ENCODE measurements around the gene CRHR1. TPM values are rescaled to one million over a fixed set of nuclear protein-coding genes. Genes with fewer than 3 reads are reported as not detected.
"Not testable (repeated sequence)": the region's sequence is repeated elsewhere in the genome, so short reads cannot be mapped to it uniquely, and the experiment has no call there.

Gene CRHR1
- total RNA-seq, result not detected in 2 replicates

DNA sequence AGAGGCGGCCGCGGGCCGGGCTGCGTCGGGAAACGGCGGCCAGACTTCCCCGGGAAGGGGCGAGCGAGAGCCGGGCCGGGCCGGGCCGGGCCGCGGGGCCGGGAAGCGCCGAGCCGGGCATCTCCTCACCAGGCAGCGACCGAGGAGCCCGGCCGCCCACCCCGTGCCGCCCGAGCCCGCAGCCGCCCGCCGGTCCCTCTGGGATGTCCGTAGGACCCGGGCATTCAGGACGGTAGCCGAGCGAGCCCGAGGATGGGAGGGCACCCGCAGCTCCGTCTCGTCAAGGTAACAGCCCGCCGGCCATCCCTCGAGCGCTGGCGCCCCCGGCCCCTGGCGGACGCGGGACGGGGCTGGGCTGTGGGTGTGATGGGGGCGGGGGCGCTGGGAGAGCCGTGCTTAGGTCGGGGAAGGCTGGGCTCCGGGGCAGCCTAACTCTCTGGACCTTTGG, at the start of gene CRHR1:
TSS of gene CRHR1 (plus strand) at position 28 of the 448 bp plus-strand sequence. CDS start at position 253, 225 bp downstream.
- DNase-seq (ENCODE audit: low read depth), result no peak

DNA sequence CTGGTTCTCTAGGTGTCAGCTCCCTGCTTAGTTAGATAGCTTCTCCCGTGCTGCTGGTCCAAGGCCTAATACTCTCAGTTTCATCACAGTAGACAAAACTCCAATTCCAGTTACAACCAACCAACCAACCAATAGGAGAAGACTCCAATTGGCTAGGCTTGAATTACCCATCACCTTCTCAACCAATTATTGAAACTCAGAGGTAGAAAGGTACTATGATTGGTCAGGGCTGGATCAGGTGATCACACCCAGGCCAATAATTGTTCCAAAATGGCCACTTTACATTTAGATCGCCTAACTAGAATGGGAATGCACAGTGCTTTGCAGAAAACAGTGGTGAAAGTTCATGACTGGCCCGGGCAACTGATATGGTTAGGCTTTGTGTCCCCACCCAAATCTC, 49.5 kb upstream of the CRHR1 start:
- DNase-seq (ENCODE audit: low read depth), result no peak

DNA sequence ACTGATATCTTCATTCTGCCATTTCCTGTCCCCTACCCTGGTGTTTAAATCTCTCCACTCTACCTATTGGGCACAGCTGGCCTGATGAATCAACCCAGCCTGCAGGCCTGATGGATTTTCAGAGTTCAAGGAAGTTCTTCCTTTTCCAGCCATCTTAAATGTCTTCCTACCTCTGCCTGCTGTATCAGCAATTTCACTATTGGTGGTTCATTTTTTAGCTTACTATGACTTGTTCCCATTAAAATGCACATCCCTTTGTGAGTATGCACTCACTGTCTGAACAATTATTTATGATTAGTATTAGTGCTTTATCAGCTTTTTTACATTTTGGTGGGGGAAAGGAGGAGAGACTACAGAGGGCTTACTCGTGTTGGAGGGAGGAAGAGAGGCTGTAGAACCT, 48.6 kb upstream of the CRHR1 start:
- no peak for DNase-seq (ENCODE audit: low read depth)

DNA sequence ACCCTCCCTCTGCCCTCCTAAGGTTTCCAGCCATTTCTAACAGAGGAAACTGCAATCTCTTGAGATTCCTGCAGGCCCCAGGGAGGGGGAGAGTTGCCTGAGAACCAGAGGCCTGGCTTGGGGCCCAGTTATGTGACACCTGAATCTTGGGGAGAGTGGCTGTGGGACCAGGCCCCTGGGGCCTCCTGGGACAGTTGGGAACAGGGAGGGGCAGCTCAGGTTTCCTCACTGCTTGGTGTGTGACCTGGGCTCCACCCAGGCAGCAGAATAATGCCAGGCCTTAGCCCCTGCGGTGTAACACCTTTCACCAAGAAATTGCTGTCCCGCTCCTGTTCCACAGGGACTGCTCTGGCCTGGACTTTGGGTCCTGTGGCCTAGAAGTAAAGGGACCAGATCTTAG, 44.3 kb upstream of the CRHR1 start:
- no peak for DNase-seq (ENCODE audit: low read depth)

DNA sequence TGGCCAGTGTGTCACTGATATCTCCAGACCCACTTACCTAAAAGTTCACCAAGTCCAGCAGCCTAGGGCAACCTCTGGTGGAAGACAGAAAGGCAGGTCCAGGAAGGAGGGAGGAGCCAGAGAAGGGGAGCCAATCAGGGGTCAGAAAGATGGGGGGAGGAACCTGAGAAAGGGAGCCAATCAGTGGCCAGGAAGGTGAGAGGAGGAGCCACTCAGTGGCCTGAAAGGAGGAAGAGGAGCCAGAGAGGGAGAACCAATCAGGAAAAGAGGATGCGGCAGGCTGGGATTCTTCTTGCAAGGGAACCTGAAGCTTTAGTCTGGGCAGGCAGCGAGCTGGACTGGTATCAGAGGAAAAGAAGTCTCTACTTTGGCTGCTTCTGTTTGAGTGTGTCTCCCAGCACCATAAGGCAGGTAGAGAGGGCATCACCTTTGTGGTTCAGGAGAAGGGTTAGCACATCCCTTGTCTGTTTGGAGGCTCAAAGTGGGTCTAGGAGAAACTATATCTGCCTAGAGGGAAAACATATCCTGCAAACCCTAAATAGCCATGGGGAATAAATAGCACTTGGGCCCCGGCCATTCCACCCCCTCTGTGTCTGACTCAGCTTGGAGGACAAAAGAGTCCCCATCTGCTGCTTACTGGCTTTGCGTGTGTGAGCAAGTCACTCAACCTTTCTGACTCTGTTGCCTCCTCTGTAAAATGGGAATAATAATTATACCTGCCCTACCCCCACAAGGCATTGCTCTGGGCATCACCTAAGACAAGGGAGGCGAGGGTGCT, 43.4 kb upstream of the CRHR1 start:
- DNase-seq (ENCODE audit: low read depth), result peak; percentile 17

DNA sequence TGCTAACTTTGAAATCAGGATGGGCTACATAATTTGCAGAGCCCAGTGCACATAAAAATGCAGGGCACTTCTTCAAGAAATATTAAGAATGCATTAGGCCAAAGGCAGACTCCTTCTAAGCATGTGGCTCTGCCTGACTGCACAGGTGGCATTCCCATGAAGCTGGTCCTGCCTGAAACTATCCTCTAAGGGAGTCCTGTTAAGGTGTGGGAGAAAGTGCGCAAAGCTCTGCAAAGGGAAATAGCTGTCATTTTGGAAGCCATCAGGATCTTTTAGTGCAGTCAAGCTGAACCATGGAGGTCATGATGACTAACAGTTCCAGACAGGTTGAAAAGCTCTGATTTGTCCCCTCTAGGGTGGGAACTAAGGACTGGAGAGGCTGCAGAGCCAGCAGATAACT, 41.9 kb upstream of the CRHR1 start:
- peak; percentile 40 for DNase-seq (ENCODE audit: low read depth)

DNA sequence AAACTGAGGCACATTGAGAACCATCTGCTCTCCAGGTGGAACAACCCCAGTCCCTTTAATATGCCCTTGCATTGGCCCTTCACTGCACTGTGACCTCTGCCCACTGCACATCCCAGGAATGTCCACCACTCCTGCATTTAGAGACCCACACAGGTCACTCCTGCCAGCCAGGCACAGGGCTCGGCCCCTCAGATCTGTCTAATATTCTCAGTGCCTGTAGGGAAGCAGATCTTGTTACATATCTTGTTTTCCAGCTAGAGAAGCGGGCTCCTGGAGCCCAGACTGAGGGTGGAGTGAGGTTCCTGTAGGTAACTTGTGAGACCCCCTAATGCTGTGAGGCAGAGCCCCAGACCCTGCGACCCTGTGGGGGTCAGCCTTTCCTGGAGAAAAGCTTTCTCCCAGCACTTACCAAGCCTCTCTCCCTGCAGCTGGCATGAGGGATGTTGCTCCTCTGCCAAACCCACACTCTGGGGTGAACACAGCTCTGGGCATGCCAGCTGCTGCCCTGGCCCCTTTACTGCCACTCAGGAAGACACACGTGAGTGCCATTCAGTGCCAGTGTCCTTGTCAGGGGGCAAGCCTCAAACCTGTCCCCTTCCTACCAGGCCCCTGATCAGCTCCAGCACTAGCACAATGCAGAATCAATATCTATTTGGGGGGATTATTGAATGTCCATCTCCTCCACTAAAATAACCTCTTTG, 40.3 kb upstream of the CRHR1 start:
- no peak for DNase-seq (ENCODE audit: low read depth)

DNA sequence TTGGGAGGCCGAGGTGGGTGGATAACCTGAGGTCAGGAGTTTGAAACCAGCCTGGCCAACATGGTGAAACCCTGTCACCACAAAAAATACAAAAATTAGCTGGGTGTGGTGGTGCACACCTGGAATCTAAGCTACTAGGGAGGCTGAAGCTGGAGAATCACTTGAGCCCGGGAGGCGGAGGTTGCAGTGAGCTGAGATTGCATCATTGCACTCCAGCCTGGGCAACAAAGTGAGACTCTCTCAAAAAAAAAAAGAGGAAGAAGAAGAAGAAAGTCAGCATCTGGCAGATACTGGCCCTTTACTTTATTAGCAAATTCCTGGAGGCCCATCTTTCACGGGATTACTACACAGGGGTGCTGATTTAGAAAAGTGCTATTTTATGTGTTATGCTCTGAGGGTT, 39.3 kb upstream of the CRHR1 start:
- DNase-seq (ENCODE audit: low read depth), result not testable (repeated sequence)

DNA sequence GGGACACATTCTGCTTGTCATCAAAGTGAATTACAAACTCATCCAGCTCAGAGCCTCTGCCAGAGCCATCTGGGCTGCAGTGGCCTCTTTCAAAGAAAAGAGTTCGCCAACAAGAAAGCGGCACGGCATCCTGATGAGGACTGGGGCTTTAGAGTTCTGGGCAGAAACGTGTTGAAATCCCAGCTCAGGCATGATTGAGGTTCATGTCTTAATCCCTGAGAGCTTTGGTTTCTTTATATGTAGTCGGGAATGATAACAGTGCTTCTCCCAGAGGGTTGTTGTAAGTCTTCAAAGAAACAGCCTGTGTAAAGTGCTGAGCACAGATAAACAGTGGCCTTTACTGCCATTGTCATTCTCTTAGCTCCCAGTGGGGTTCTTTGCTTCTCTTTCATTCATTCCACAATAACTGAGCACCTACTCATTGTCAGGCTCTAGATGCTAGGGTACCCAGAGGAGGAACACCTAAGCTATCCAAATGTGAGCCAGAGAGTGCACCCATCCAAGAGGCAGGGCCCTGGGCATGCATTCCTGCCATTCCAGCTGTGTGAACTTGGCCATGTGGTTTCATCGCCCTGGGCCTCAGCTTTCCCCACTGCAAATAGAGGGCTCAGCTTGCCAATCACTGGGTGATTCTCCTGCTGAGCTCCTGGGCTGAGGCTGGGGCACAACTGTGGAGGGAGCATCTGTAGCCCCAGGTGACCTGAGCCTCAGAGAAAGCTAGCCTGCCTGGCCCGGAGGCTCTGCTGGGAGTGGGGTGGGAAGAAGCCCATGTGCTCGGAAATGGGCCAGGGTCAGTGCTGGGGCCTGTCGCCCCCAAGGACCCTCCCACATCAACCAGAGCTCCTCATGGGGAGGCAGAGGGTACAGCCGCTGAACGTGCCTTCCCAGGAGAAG, 38.3 kb upstream of the CRHR1 start:
- no peak for DNase-seq (ENCODE audit: low read depth)

DNA sequence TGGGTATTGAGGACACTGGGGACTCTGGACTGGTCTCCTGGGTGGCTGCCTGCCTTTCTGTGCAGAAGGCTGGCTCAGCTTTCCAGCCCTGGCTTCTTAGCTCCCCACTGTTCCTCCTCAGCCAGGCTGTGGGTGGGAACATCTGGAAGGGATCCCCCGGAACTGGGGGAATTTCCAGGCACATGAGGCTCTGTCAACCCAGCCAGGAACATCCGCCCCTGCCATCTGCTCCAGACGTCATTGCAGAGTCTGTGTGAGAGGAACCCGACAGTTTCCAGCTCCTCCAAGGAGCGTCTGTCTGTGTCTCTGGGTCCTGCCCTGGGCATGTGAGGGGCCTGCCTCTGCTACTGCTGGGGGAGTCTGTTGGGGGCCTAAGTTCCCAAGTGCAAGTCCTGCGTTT, 36.2 kb upstream of the CRHR1 start:
- no peak for DNase-seq (ENCODE audit: low read depth)

DNA sequence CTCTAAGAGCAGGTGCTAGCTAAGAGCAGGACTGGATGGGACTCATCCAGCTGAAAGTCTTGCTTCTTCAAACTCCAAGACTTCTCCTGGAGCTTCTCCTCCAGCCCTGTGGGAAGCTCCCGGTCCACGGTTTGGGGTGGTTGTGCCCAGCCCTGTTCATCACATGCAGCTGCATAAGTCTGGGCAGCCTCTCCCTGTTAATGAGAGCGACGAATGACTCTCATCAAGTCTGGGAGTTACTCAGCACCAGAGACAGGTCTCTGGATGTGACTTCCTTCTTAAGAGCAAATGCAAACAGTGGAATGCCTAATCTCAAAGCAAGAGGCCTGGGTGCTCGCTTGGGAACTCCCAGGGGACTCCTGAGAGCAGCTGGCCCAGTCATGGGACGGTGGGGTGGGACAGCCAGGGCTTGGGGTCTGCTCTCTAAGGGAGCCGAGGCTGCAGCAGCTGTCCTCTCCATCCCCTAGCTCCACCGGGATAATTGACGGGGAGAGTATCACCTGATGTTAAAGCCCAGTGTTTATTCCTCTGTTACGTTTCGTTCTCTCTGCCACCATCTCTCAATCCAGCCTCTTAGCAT, 35.3 kb upstream of the CRHR1 start:
- DNase-seq (ENCODE audit: low read depth), result no peak

DNA sequence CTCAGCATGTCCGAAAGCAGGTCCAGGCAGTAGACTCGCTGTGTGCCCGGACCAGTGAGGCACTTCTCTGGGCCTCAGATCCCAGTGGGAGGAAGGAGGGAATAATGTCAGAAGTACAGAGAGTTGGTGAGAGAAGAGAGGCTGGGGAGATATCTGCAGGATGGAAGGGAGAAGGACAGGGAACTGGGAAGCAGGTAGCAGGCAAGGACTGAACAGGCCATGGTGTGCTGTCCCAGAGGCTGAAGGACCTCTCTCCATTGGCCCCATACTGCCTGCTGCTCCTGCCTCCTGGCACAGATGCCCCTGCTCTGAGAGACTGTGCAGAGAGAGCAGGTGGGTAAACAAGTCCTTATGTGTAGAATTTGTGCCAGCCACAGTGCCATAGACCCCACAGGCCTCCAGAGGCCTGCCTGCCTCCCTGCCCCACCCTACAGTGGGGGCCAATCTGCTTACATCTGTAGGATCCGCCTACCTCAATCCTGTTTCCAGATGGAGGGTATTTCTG, 34.2 kb upstream of the CRHR1 start:
- DNase-seq (ENCODE audit: low read depth), result no peak

DNA sequence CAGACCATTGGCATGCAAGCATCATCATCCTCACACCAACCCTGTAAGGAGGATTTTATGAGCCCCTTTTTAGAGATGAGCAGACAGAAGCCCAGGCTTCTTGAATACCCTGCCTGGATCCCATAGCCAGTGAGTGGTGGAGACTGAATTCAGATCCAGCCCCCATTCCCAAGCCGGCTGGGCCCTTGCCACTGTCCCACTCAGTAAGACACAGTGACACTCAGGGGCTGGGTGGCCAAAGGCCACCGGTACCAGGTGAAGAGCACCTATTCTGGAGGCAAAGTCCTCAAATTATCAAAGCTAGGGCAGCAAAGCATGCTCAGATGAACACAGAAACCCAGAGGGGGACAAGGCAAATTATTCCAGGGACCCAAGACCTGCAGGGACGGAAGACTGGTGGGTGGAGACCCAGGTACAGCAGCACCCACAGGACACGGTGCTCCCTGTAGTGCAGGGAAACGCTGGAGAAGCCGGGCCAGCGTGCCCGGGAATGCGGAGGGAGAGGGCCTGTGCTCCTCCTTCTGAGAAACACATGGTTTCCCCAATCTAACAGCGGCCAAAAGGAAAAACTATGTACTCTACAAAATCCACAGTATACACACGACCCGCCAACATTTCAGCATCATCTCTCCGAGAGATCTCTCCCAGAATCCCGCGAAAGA, 33.2 kb upstream of the CRHR1 start:
- no peak for DNase-seq (ENCODE audit: low read depth)

DNA sequence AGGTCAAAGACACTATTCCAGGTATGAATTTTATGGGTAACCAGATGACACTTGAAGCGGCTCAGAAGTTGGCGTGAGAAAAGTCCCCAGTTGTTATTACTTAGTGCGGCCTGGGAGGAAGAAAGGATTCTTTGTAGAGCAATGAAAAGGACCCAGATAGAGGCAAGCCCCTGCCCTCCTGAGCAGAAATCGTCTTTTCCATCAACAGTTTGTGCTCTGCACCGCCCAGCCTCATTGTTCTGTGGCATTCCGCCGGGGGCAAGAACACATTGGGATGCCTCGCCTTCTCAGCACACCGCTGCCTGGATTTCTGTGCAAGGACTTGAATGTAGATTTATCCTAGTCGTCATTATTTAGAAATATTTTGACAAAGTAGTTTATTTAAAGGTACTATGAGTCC, 32.7 kb upstream of the CRHR1 start:
- no peak for DNase-seq (ENCODE audit: low read depth)

DNA sequence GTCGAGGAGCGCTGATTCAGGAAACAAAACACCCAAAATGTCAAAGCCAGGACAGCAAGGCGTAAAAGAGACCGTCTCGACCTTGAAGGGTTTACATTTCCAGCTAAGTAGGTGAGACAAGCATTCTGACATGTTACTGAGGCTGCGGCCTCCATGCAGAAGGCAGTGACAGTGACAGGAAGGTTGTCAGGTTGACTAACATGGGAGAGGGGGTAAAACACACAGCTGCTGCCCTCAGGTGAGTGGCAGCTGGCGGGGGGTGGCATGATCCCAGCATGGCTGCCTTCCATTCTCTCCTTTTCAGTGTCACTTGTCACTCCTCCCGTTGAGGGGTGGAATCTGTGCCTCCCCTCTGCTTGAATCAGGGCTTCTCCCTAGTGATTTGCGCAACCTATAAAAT, 31.9 kb upstream of the CRHR1 start:
- no peak for DNase-seq (ENCODE audit: low read depth)

DNA sequence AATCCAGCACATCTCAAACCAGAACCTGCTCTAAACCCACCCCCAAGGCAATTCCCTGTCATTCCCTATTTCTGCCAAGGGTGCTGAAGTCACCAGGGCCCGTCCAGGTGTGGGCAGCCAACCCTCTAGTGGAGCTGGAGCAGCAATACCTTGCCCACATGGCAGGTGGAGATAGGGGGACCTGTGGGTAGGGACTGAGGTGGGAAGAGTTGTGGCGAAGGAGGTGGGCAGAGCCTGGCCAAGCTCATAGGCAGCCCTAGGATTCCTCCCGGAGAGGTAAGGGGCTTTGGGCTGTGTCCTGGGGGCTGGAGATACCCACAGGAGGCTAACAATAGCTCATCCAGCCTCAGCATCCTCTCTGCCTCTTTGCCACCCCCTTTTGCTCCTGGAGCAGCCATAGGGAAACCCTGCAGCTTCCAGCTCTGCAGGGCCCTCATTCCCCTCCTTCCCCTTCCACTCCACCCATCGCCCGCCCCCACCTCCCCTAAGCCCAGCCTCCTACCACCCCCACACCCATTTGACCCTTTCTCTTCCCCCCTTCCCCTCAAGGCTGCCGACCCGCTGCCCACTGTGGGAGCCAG, 30.4 kb upstream of the CRHR1 start:
- DNase-seq (ENCODE audit: low read depth), result no peak

DNA sequence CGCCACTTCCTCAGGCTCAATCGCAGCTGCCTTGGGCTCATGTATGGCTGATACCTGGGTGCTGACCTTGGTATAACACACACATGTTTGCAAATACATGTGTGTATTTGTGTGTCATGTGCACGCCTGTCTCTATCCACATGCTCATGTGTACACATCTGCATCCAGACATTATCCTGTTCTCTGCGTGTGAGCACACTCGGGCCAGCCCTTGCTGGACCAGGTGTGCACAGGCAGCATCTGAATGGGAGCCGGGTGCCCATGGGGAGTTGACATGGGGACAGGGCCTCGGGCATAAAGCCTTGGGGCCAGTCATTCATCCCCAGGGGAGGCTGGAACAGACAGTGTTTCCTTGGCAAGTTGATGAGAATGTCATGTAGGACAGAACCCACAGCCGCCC, 29.1 kb upstream of the CRHR1 start:
- DNase-seq (ENCODE audit: low read depth), result no peak

DNA sequence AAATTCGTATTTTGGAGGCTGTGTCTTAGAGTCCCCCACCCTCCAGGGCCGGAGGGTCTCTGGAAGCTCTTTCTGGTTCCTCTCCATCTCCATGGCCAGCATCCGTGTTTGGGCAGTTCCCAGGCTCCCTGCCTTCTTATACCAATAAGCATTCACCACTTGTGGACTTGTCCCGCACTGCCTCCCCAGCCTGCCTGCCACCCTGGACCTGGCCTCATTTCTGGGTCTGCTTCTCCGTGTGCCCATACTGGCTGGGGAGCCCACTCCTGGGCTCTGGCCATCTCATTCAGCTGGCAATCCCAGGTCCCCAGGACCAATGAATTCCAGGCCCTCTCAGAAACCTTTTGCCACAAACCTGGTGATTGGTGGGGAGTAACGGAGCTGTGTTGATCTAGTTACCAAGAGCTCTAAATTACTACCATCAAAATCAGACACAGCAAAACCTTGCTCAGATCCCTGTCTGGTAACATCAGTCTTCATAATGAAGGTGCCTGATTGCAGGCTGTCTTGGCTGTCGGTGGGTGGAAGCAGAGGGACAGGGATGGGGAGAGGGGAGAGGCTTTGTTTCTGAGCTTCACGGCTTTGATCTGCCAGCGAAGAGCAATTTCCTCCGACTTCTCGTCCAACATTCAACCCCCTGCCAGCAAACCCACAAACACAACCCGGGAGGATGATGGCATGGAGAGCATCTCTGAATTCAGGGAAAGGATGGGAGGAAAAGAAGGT, 27.7 kb upstream of the CRHR1 start:
- DNase-seq (ENCODE audit: low read depth), result no peak

DNA sequence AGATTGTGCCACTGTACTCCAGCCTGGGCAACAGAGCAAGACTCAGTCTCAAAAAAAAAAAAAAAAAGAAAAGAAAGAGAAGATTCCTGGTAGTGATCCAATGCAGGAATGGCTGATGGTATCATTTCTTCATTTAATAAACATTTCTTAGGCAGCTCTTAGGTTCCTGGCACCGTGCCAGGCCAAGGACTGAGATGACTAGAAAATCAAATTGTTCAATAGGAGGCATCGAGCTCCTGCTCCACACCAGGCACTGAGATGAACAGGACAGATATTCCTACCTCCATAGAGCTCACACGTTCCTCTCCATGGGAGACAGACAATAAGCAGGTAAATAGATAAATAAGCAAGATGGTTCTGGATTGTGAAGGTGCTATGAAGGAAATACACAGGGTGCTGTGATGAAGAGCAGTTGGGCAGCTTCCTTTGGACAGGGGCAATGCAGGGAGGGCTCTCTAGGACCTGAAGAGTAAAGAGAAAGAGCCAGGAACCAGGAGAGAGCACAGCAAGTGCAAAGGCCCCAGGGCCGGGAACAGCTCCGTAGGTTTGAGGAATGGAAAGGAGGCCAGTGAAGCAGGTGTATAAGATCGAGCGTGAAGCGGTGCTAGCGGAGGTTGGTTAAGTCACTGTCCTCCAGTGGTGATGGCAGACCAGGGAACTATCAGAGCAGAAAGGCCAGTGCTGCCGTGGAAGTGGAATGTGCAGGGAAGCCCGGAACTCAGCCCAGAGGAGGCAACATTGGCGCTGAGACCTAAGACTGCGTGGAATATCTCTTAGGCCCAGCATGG, 26.5 kb upstream of the CRHR1 start:
- no peak for DNase-seq (ENCODE audit: low read depth)
